Putamen (tissue), 1 donor: ENCODE measurements around the gene PTDSS2.
"Not testable (repeated sequence)": the region's sequence is repeated elsewhere in the genome, so short reads cannot be mapped to it uniquely, and the experiment has no call there.

Experiments
- DNase-seq: peaks from one replicate; pipeline ENCODE4 v3.0.0-alpha.2; 2016; ENCODE audit warnings: low spot score

PTDSS2 gene

DNA sequence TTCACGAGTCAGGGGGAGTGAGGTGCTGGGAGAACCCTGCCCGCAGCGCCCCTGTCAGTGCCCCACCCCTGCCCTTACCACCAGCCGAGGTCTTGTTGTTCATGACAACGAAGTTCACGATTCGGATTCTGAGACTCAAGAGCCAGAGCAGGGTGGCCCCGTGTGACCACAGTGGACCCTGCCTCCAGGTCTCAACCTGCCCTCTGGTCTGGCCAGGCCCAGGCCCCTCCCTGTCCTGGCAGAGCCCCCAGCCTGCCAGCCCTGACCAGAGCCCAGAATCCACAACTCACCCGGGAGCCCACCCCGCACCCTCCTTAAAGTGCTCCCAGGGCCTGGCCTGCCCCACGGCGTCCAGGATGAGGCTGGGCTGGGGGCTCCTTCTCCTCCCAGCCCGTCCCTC lies 18.2 kb upstream of the PTDSS2 start:
- no peak for DNase-seq

DNA sequence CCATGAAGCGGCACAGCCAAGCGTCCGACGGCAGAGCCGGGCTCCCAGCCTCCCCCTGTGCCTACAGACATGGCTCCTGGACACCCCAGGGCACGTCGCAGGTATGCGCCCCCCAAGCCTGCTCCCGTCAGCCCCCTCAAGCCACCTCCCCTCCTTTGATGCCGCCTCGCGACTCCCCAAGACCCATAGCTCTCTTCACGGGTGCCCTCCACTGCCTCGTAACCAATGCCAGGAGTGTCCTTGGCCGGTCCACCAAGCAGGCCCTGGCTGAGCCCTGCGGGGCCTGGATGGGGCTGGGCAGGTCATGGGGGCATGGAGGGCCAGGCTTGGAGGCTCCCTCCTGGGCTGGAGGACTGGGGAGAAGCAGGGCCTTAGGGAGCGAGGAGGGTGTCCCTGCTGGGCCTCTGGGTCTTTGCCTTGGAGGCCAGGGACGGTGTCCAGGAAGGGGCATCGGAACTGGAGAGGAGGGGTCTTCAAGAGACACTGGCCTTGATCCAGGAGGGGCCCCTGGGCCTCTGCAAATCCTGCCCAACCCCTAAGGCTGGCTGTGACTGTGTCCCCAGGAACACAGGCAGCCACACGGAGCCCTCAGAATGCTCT lies 17.5 kb upstream of the PTDSS2 start:
- DNase-seq = no peak

DNA sequence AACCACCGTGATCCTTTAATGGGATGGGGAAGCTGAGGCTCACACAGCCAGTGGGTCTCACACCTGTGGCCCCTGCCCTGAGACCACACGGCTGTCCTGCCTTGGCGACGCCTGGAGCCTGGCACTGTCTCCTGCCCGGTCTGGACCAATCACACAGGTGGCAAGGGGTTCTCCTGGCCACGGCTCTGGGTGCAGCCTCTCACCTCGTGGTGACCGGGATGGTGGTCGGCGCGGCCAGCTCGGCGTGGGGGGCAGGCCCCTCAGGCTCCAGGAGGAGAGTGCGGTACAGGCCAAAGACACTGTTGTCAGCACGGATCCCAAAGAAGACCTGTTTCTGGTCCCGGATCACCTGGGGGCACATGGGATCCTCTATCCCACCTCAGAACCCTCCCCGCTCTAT lies 17.0 kb upstream of the PTDSS2 start:
- no peak for DNase-seq

DNA sequence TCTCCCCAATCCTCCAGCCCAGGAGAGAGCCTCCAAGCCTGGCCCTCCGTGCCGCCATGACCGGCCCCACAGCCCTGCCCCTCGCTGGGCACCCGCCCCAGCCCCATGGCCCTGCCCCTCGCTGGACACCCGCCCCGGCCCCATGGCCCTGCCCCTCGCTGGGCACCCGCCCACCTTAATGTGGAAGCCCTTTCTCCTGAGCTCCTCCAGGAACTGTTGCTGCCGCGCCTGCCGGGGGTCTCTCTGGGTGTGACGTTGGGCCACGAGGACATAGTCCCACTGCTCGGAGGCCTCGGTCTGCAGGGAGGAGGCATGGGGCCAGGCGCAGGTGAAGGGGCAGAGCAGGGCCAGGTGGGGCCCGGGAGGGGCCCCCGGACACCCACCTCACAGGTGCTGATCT lies 16.4 kb upstream of the PTDSS2 start:
- DNase-seq = no peak

DNA sequence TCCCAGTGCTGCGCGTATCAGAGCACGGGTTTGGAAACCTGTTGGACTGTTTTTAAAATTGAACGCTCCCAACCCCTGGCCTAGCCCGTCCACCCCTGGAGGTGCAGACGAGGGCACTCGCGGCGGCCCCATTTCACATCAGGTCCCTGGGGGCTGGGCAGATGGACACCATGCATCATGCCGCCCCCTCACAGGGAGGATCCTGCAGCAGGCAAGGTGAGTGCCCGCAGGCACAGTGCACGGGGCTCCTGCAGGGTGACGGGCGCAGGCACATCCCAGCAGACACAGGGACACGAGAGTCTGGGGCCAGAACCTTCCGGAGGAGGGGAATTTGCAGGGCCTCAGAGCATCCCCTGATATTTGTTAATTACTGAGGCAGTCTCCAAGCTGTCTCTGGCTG lies 15.6 kb upstream of the PTDSS2 start:
- no peak for DNase-seq

DNA sequence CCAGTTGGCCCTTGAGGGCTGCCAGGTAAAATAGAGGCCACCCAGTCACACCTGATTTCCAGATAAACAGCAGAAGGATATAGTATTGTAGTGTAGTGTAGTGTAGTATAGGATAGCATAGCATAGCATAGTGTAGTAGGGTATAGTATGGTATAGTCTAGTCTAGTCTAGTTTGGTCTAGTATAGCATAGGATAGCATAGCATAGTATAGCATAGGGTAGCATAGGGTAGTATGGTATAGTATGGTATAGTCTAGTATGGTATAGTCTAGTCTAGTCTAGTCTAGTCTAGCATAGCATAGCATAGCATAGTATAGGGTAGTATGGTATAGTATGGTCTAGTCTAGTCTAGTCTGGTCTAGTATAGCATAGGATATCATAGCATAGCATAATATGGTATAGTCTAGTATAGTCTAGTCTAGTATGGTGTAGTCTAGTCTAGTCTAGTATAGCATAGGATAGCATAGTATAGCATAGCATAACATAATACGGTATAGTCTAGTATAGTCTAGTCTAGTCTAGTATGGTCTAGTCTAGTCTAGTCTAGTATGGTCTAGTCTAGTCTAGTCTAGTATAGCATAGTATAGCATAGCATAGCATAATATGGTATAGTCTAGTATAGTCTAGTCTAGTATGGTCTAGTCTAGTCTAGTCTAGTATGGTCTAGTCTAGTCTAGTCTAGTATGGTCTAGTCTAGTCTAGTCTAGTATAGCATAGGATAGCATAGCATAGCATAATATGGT lies 14.9 kb upstream of the PTDSS2 start:
- DNase-seq = not testable (repeated sequence)

DNA sequence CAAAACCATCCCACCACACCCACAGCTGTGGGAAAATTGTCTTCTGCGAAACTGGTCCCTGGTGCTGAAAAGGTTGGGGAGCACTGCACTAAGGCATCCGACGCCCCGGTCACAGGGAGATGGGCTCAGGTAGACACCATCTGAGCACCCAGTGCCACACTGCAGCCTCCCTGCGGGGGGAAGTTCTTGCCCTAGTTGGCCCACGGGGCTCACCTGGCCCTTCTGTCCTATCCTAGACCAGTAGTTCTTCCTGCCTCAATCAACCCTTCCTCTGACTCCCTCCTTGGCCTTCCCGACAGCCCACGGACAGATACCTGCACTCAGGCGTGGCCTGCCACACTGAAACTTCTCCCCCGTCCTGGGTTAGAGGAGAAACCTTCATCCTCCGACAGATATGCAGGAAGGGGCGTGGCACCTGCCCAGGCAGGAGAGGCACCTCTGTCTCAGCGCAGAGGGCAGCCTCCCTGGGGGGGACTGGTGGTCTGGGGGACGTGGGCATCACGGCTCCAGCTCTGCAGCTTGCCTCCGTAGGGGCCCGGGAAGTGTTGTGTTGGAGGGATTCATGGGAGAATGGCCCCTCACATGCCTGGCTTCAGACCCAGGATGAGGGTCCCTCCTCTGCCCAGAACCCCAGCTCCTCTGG lies 12.7 kb upstream of the PTDSS2 start:
- no peak for DNase-seq

DNA sequence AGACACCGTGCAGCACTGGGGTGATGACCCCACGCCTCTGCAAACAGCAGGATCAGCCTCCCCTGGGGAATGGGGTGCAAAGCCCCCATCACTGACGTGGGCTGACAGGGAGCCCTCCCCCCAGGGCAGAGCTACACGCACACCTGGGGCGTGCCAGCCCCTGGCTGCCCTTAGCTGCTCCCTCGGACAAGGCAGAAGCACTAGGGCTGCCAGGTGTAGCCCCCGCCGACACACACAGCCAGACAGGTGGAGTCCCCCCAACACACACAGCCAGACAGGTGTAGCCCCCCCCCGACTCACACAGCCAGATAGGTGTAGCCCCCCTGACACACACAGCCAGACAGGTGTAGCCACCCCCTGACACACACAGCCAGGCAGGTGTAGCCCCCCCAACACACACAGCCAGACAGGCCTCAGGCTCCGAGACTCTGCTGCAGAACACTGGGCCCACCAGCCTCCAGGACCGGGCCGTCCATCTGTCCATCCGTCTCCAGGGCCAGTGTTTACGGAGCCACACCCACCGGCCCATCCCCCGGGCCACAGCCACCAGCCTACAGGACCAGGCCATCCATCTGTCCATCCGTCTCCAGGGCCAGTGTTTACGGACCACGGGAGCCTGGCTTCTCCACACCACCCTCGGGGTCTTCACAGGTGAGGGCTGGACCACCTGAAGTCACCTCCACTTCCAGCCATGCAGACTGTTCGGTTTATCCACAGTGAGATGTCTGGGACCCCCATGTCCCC lies 11.8 kb upstream of the PTDSS2 start:
- no peak for DNase-seq

DNA sequence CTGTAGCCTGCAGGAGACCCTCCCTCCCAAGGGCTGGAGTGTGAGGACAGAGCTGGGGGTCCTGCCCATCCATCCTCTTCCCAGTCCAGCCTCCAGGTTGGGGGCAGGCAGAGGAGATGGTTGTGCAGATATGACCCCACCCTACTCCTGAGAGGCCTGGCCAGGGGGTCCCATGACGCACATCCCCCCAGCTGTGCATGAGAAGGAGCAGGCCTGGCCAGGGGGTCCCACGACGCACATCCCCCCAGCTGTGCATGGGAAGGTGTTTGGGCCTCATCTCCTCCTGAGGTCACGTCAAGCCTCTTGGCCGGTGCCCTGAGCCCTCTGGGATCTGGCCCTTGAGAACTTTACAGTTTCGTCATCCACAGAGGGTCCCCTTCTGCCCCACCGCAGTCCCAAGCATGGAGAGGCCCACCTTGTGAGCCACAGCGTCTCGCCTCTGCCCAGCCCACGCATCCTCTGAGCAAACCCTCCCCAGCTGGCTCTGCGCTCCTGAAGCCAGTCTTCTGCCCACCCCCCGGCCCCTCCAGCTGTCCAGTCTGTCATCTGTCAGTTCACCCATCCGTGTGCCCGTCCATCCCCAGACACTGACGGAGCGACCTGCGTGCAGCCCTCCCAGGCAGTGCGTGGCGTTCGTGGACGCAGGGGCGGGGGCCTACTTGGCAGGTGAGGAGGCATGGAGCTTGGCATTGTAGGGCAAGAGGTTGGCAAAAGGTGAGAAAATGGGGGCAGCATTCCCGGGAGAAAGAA lies 10.6 kb upstream of the PTDSS2 start:
- no peak for DNase-seq

DNA sequence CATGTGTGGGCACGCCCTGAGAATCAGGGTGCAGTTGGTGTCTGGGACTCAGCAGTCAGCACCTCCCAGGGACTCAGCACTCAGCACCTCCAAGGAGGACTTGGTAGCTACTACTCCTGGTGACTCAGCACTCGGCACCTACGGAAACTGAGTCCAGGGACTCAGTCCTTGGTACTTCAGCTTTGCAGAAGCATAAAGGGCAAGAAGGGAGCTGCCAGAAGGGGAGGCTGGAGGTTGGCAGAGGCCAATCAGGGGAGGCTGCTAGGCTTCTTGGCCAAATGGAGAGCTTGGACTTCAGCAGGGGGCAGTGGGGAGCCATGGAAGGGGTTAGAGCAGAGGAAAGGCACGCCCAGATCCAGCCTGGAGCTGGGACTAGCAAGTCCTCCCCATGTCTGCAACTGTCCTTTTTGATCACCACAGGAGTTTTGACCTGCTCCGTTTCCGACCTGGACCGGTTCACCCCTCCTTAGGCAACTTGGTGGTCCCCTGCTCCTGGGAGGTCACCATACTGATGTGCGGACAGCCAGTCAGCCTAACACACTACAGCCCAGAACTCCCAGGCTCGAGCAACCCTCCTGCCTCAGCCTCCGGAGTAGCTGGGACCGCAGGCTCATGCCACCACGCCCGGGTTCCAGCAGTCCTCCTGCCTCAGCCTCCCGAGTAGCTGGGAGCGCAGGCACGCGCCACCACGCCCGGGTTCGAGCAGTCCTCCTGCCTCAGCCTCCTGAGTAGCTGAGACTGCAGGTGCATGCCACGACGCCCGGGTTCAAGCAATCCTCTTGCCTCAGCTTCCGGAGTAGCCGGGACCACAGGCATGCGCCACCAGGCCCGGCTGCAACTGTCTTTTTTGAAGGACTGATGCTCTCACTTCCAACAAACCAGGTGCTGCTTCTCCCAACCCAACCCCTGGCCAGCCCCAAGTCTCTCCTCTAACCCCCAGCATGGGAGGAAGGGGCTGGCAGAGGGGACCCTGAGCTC lies 9.7 kb upstream of the PTDSS2 start:
- DNase-seq = no peak

DNA sequence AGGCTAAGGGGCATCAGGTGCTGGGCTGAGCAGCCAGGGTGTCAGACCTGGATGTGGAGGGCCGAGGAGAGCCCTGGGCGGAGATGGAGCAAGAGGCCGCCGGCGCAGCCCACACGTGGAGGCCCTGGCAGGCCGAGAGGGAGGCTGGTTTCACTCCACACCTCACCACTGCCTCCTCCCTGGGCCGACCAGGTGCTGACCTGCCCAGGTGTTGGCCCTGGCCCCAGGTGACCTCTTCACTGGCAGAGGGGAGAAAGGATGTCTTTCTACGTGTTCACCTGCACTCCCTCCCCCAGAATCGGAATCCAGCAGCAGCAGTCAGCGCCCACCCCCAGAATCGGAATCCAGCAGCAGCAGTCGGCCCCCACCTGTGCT lies 9.0 kb upstream of the PTDSS2 start:
- DNase-seq = no peak

DNA sequence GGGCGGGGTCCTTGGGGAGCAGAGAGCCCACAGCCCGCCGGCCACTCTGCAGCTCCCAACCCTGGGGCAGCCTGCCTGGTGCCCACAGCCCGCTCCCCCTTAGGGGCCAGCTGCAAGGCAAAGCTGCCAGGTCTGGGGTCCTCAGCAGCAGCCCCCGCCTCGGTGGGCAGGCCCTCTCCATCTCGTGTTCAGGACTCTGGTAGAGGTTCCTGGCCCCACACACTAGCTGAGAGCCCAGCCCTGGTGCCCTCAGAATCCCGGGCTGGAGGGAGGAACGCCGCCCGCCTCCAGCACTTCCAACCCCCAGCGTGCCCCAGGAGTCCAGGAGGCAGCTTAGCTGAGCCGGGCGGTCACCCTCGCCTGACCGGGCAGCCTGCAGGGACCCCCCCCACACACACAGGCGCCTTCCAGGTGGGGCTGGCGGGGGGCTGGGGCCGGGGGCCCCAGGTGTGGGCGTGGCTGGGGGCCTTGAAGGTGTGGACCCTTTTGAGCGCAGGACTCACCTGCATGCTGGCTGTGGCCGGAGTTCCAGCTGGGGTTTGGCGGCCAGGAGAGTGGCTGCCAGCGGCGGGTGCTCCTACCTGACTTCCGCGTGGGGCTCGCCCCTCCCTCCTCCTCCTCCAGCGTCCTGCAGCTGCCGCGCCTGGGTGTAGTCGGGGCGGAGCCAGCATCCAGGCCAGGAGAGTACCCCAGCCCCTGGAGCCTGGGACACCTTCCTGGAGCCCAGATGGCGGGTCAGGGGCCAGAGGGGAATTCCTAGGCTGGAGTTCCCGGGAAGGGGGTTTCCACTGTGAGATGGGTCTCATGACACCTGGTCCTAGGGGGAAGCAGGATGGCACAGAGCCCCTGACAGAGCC lies 8.4 kb upstream of the PTDSS2 start, which contains the start of gene ANO9:
TSS of gene ANO9 (minus strand) at position 594 of the 857 bp plus-strand sequence. CDS start at position 509, 85 bp downstream.
- DNase-seq = no peak

DNA sequence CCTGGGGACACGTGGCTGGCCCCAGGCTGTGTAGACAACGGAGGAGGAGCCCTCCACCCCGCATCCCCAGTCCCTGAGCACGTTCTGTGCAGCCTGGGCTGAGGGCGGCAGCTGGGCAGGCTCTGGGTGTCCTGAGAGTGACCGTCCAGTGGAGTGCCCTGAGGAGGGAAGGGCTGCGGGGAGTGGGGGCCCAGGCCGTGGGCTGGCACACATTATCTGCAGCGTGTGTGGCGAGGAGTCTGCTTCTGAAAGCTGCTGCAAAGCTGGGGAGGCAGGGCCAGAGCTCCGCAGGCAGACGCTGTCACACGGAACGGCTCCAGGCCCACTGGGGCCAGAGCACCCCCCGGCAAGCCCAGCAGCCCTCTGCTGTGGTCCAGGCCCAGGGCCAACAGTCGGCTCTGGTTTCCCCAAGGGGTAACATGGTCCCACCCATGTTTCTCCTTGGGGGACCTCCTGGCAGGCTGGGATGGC lies 7.4 kb upstream of the PTDSS2 start:
- DNase-seq = no peak

DNA sequence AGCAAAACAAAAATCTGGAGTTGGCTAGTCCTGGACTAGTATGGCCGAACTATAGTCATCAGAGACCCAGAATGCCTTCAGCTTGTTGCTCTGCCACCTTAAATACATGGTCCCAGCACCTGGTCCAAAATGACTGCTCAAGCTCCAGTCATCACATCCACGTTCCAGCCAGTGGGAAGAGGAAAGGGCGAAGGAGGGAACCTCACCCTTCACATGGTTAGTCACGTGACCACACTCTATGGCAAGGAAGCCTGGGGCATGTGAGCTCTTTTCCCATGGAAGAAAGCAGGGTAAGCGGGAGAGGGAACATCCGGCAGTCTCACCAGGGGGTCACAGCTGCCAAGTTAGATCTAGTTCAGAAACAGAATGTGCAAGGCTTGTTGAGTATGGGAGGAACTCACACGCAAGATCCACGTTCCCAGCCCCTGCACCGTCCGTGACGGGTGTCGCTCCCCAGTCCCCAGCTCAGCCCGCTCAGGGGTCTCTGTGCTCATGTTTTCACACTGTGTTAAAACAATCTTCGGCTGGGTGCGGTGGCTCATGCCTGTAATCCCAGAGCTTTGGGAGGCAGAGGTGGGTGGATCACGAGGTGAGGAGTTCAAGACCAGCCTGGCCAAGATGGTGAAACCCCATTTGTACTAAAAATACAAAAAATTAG lies 6.4 kb upstream of the PTDSS2 start:
- DNase-seq = no peak

DNA sequence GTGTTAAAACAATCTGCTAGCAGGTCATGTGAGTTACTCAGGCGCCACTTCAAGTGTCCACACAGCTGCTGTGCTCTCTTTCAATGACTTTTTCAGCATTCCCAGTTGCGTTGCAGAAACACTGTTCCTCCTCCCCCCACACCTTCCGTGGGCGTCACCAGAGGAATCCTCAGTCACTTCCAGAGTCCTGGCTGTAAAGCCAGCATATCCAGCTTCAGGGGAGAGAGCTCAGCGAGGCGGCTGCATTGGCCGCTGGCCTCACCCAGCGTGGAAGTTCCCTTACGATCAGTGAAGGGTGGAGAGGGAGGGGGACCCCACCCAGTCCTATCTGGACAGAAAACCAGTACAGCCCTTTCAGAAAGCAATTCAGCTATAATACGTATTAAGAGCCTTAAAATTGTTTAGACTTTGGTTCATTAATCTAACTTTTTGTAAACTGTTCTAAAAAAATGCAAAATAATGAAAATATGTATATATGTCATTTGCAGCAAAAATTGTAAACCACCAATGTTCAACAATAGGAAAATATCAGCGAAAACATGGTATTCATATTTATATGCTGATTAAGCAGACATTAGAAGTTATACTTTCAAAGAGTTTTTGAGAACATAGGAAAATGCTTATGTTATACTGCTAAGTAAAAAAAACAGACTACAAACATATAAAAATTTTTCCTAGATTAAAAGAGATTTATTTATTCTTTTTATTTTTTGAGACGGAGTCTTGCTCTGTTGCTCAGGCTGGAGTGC lies 5.5 kb upstream of the PTDSS2 start:
- no peak for DNase-seq

DNA sequence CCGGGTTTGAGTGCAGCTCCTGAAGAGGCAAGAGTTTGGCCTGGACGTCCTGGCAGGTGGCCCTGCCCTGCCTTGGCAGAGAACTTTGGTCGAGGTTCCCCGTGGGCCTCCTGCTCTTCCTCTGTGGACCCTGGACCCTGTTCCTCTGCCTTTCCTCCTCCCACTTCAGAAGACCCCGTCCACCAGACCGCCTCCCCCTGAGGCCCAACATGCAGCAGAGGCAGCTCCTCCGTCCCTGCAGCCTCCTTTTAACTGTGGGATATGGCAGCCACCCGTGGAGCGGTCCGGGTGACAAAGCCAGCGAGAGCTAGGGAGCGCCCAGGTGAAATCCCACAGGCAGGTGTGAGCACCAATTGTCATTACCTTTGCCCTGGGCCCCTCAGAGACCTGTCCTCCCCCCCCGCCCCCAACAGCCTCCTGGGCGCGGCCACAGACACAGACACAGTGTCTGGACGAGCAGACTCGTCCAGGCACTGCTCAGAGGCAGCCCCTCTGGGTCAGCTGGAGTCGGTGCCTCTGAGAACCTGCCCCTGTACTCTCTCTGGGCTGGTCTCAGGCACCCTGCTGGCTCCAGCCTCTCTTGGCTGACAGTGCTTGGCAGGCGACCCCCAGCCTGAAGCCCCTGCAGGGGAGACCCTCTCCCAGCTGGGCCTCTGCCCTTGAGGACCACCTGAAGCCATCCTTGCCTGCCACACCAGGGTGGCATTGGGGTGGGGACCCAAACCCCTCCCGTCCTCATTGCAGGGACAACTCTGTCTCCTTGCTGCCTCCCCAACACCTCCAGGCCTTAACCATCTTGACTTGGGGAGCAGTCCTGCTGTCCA lies 4.1 kb upstream of the PTDSS2 start:
- DNase-seq = no peak

DNA sequence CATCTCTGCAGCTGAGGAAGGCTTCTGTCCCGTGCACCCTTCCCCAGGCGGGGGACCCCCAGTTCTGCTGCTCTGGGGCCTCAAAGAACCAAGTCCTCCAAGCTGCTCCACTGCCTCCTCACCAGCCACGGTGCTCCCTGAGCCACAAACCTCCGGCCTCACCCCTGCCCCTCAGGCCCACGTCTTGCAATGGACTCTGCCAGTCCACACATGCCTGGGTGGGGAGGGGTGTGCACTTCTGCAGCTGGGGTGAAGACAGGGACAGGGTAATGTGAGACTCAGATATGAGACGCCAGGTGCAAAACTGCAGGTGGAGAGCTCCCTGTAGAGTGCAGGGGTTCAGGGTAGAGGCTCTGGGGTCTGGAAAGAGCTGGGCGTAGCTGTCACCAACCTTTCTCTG lies 3.2 kb upstream of the PTDSS2 start:
- DNase-seq = no peak
